Gastroesophageal sphincter (tissue), 3 donors: Measurements from ENCODE around the gene ARHGAP6.

Source experiments
- POLR2A ChIP-seq, 2 donors: fragments of 450-650 bp; IDR thresholded peaks; one replicate each; pipeline ENCODE4 v1.6.1; 2017; ENCODE audit warnings: antibody characterized with exemption in 2 of 2, mild to moderate bottlenecking in 2 of 2, moderate library complexity in 1 of 2
- POLR2AphosphoS5 ChIP-seq: sonication (generic); formaldehyde crosslinking; IDR thresholded peaks from one replicate; pipeline ENCODE4 v1.6.1; 2017; ENCODE audit warnings: antibody characterized with exemption
- TF ChIP-seq, protein P1 (sequence below), 4 experiments: fragments of 200-600 bp in 2 of 4; fragments of 450-650 bp in 2 of 4; sonication (generic) in 1 of 4; IDR thresholded peaks; one replicate each; pipeline ENCODE4 v1.5.1; 2017 to 2019; ENCODE audit warnings: antibody characterized with exemption in 4 of 4, mild to moderate bottlenecking in 2 of 4, moderate library complexity in 2 of 4

DNA sequence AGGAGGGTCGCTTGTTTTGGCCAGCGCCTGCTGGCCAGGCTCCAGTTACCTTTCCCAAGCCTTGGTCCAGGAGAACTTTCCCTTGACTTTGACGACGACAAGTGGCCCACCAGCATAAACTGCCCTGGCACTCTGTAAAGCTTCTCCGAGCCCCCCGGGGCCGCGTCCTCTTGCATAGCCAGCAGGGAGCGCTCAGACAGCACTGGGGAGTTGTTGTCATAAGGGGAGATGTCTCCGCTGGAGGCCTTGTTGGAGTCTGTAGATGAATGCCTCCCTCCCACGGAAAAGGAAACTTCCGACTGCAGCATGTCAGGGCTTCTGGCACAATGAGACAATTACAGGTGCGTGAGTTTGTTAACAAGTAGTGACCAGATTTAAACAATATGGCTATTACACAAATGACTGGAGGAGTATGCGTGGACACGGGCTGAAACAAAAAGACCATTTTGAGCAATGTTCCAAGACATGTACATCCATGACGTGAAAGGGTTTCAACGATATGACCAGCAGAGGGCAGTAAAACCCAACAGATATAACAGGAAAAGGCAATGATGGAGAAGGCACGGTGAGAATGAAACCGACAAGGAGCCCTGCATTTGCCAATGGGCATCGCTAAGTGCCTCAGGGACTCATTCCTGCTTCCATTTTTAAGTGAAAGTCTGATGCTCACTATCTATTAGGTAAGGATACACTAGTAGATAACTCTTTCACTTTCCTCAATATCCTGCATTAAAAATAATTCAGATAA lies 521.6 kb downstream of the ARHGAP6 start:
- TF ChIP-seq, protein P1, sequence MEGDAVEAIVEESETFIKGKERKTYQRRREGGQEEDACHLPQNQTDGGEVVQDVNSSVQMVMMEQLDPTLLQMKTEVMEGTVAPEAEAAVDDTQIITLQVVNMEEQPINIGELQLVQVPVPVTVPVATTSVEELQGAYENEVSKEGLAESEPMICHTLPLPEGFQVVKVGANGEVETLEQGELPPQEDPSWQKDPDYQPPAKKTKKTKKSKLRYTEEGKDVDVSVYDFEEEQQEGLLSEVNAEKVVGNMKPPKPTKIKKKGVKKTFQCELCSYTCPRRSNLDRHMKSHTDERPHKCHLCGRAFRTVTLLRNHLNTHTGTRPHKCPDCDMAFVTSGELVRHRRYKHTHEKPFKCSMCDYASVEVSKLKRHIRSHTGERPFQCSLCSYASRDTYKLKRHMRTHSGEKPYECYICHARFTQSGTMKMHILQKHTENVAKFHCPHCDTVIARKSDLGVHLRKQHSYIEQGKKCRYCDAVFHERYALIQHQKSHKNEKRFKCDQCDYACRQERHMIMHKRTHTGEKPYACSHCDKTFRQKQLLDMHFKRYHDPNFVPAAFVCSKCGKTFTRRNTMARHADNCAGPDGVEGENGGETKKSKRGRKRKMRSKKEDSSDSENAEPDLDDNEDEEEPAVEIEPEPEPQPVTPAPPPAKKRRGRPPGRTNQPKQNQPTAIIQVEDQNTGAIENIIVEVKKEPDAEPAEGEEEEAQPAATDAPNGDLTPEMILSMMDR (IDR thresholded peaks at IDR 0.05): peak; percentile 18 to 74 (median 58)
- TF ChIP-seq POLR2A (IDR thresholded peaks at IDR 0.05) (no peak), POLR2AphosphoS5 (no peak)
